GM23248 (cell line): ENCODE data around the gene DOCK3. TPM values are rescaled to one million over a fixed set of nuclear protein-coding genes. Genes with fewer than 3 reads are reported as not detected.
A peak's percentile ranks its signal among the peaks of the same experiment; 100 is the strongest.

Experiments used
- DNase-seq: peaks from one replicate; pipeline ENCODE4 v3.0.0-alpha.2; 2015
- H2AFZ ChIP-seq: fragments of 200-600 bp; sonication (generic); 2 replicates; pipeline ENCODE4 v1.6.1; 2016; ENCODE audit warnings: antibody characterized with exemption
- H3F3A ChIP-seq: fragments of 200-600 bp; sonication (generic); 2 replicates; pipeline ENCODE4 v1.6.1; 2016; ENCODE audit warnings: mild to moderate bottlenecking, antibody characterized with exemption, mixed run types; ENCODE audit not compliant: insufficient read depth
- H3K27ac ChIP-seq: fragments of 200-600 bp; sonication (generic); 2 replicates; pipeline ENCODE4 v1.5.1; 2016; ENCODE audit warnings: mild to moderate bottlenecking
- H3K27me3 ChIP-seq: fragments of 200-600 bp; sonication (generic); replicated peaks from 2 replicates; pipeline ENCODE4 v1.6.1; 2016; ENCODE audit warnings: mild to moderate bottlenecking; ENCODE audit not compliant: insufficient read depth
- H3K36me3 ChIP-seq: fragments of 200-600 bp; sonication (generic); 2 replicates; pipeline ENCODE4 v1.6.1; 2016; ENCODE audit warnings: low read depth, mild to moderate bottlenecking
- H3K4me1 ChIP-seq: fragments of 200-600 bp; sonication (generic); 2 replicates; pipeline ENCODE4 v1.6.1; 2016; ENCODE audit warnings: mild to moderate bottlenecking; ENCODE audit not compliant: insufficient read depth
- H3K4me2 ChIP-seq: fragments of 200-600 bp; sonication (generic); one replicate; pipeline ENCODE4 v1.6.1; 2016; ENCODE audit warnings: mild to moderate bottlenecking; ENCODE audit not compliant: unreplicated experiment
- H3K4me3 ChIP-seq: fragments of 200-600 bp; sonication (generic); 2 replicates; pipeline ENCODE4 v1.5.1; 2016; ENCODE audit warnings: mild to moderate bottlenecking
- H3K79me2 ChIP-seq: fragments of 200-600 bp; sonication (generic); 2 replicates; pipeline ENCODE4 v1.6.1; 2016; ENCODE audit warnings: mild to moderate bottlenecking; ENCODE audit not compliant: insufficient read depth
- H3K9ac ChIP-seq: fragments of 200-600 bp; sonication (generic); 2 replicates; pipeline ENCODE4 v1.6.1; 2016; ENCODE audit warnings: mild to moderate bottlenecking
- H3K9me2 ChIP-seq: fragments of 200-600 bp; sonication (generic); 2 replicates; pipeline ENCODE4 v1.6.1; 2016; ENCODE audit warnings: mixed run types, mild to moderate bottlenecking, moderate library complexity; ENCODE audit not compliant: insufficient read depth
- H3K9me3 ChIP-seq: fragments of 200-600 bp; sonication (generic); one replicate; pipeline ENCODE4 v1.6.1; 2017; ENCODE audit warnings: low read depth
- H4K20me1 ChIP-seq: fragments of 200-600 bp; sonication (generic); 2 replicates; pipeline ENCODE4 v1.6.0; 2016; ENCODE audit not compliant: insufficient read depth
- EZH2 ChIP-seq: fragments of 200-600 bp; sonication (generic); IDR thresholded peaks from 2 replicates; pipeline ENCODE4 v1.6.1; 2018; ENCODE audit warnings: antibody characterized with exemption, mild to moderate bottlenecking; ENCODE audit not compliant: insufficient read depth, poor library complexity, severe bottlenecking
- EZH2phosphoT487 ChIP-seq: fragments of 200-600 bp; sonication (generic); IDR thresholded peaks from 2 replicates; pipeline ENCODE4 v1.6.1; 2018; ENCODE audit warnings: antibody characterized with exemption, moderate library complexity, mild to moderate bottlenecking, low read depth; ENCODE audit not compliant: insufficient read depth
- WGBS, 2 experiments: methylation state at CpG; one replicate each; pipeline ENCODE4 v1.1.6; 2015 to 2017; ENCODE audit warnings: low lambda C conversion rate in 2 of 2, low coverage in 1 of 2; ENCODE audit errors: missing lambda C conversion rate in 2 of 2; 5-methylcytosine and 5-hydroxymethylcytosine counted together
- in situ Hi-C: fragments of 300-500 bp; cut with MboI; formaldehyde crosslinking; loops from 2 replicates; pipeline ENCODE4 v1.15.0; 2020
- polyA plus RNA-seq: library from polyadenylated mRNA; unstranded; fragments of >200 nt; fragmentation: Nextera tagmentation; extraction: Ambion mirVana; gene quantifications from 2 replicates; pipeline ENCODE4 v1.2.1, GENCODE V29; 2016
- total RNA-seq: library from RNA; depleted of rRNA; stranded (reverse); fragments of >200 nt; shearing (Covaris generic); gene quantifications from 2 replicates; pipeline ENCODE4 v1.2.3, GENCODE V29; 2014

DOCK3 gene
- total and polyA plus RNA-seq, 2 experiments from 2014 or later = 0.23 to 0.43 TPM

GRCh38 chr3:50632450-50632849, 42.3 kb upstream of the DOCK3 start:
- Histone ChIP-seq H3K27ac (no peak overlapping the region), H3K79me2 (peaks cover 77% of the 10 kb centered on the region)
- no peak for TF ChIP-seq EZH2
- TF ChIP-seq EZH2phosphoT487 = no peak

GRCh38 chr3:50633230-50633790, 41.4 kb upstream of the DOCK3 start:
- Histone ChIP-seq H3K4me1 (peaks cover 36% of the 10 kb centered on the region), H3F3A (peaks cover 13% of the 10 kb centered on the region), H3K9ac (no peak overlapping the region), H3K27ac (no peak overlapping the region), H2AFZ (no peak overlapping the region), H3K4me2 (no peak overlapping the region), H3K4me3 (no peak overlapping the region), H4K20me1 (no peaks in the 10 kb centered on the region), H3K27me3 (no peaks in the 10 kb centered on the region), H3K36me3 (no peaks in the 10 kb centered on the region), H3K9me3 (no peaks in the 10 kb centered on the region), H3K9me2 (no peaks in the 10 kb centered on the region), H3K79me2 (peaks cover 80% of the 10 kb centered on the region)
- in situ Hi-C loops = no loop called here
- TF ChIP-seq EZH2 (no peak), EZH2phosphoT487 (no peak)
- DNase-seq = no peak
- 50 to 61% methylated on average over 3 to 5 of the region's 5 CpGs for WGBS, 2 experiments

More at GRCh38 chr3:50632450-50632849, 42.3 kb upstream of the DOCK3 start:
- in situ Hi-C loops = no loop called here
- Histone ChIP-seq H3K4me1 (peaks cover 37% of the 10 kb centered on the region), H3K9ac (0 out of 2 replicates have a peak overlapping the region, but pooled peaks have one; percentile 17), H3K36me3 (no peaks in the 10 kb centered on the region), H3K9me2 (no peaks in the 10 kb centered on the region), H3K27me3 (no peaks in the 10 kb centered on the region), H3K4me2 (peak overlapping the region; percentile 44), H4K20me1 (no peaks in the 10 kb centered on the region), H2AFZ (no peak overlapping the region), H3K4me3 (no peak overlapping the region), H3K9me3 (no peaks in the 10 kb centered on the region), H3F3A (peaks cover 21% of the 10 kb centered on the region)
- WGBS, 2 experiments = 63 to 64% methylated on average over 5 of the region's 5 CpGs
- no peak for DNase-seq

GRCh38 chr3:50635066-50635465, 39.7 kb upstream of the DOCK3 start:
- no peaks in the 10 kb centered on the region for H3K9me2 ChIP-seq
- H3K4me1 ChIP-seq = peaks cover 47% of the 10 kb centered on the region
- TF ChIP-seq EZH2phosphoT487 (no peak), EZH2 (no peak)
- peaks cover 18% of the 10 kb centered on the region for H3F3A ChIP-seq
- no peak overlapping the region for H2AFZ ChIP-seq
- no peak overlapping the region for H3K4me2 ChIP-seq
- H3K36me3 ChIP-seq = no peaks in the 10 kb centered on the region
- H3K4me3 ChIP-seq = no peak overlapping the region
- H3K9ac ChIP-seq = no peak overlapping the region
- H3K27me3 ChIP-seq = no peaks in the 10 kb centered on the region
- H3K27ac ChIP-seq = no peak overlapping the region
- H3K79me2 ChIP-seq = peaks cover 70% of the 10 kb centered on the region
- no peaks in the 10 kb centered on the region for H3K9me3 ChIP-seq
- in situ Hi-C loops = no loop called here
- DNase-seq = no peak
- no peaks in the 10 kb centered on the region for H4K20me1 ChIP-seq

- Histone ChIP-seq H3K27me3 (no peaks in the 10 kb centered on the region), H3K4me3 (no peak overlapping the region), H3F3A (peaks cover 13% of the 10 kb centered on the region), H3K9me3 (no peaks in the 10 kb centered on the region), H3K9me2 (no peaks in the 10 kb centered on the region), H2AFZ (no peak overlapping the region), H3K36me3 (no peaks in the 10 kb centered on the region), H4K20me1 (no peaks in the 10 kb centered on the region), H3K4me2 (no peak overlapping the region), H3K27ac (no peak overlapping the region), H3K79me2 (peaks cover 54% of the 10 kb centered on the region), H3K9ac (no peak overlapping the region), H3K4me1 (peaks cover 34% of the 10 kb centered on the region)
- no peak for DNase-seq
- WGBS, 2 experiments = 94 to 97% methylated on average over 4 of the region's 4 CpGs
- TF ChIP-seq EZH2 = no peak
- TF ChIP-seq EZH2phosphoT487 = no peak
- in situ Hi-C loops = no loop called here
Observed at GRCh38 chr3:50637011-50637410, 37.7 kb upstream of the DOCK3 start.
